Osteoblast (primary cell): ENCODE results near the gene RNFT2. TPM values are rescaled to one million over a fixed set of nuclear protein-coding genes. Genes with fewer than 3 reads are reported as not detected.

Experiments
- DNase-seq: peaks from one replicate; pipeline ENCODE4 v3.0.0; 2011; ENCODE audit warnings: low spot score, mixed read lengths; ENCODE audit not compliant: insufficient read length; ENCODE audit errors: missing footprints
- H2AFZ ChIP-seq: 2 replicates; pipeline ENCODE4 v1.6.0; 2011; ENCODE audit warnings: mild to moderate bottlenecking, low read length
- H3K27ac ChIP-seq: 2 replicates; pipeline ENCODE4 v1.5.1; 2011; ENCODE audit warnings: mild to moderate bottlenecking, low read depth, low read length, moderate library complexity
- H3K27me3 ChIP-seq: 2 replicates; pipeline ENCODE4 v1.6.0; 2012; ENCODE audit warnings: mild to moderate bottlenecking, control low read depth, inconsistent platforms, low read length, moderate library complexity; ENCODE audit not compliant: insufficient read depth
- H3K36me3 ChIP-seq: 2 replicates; pipeline ENCODE4 v1.5.1; 2011; ENCODE audit warnings: mild to moderate bottlenecking, low read length, control low read depth, moderate library complexity; ENCODE audit not compliant: insufficient read depth
- H3K4me1 ChIP-seq: 2 replicates; pipeline ENCODE4 v1.5.1; 2011; ENCODE audit warnings: mild to moderate bottlenecking, low read length, control low read depth, moderate library complexity; ENCODE audit not compliant: insufficient read depth
- H3K4me2 ChIP-seq: 2 replicates; pipeline ENCODE4 v1.6.0; 2011; ENCODE audit warnings: mild to moderate bottlenecking, low read length; ENCODE audit not compliant: insufficient read depth
- H3K4me3 ChIP-seq: fragments of 200-600 bp; sonication (generic); 3 replicates; pipeline ENCODE4 v1.5.1; 2012; ENCODE audit warnings: mild to moderate bottlenecking, low read length, inconsistent platforms; ENCODE audit not compliant: insufficient read depth
- H3K79me2 ChIP-seq: 2 replicates; pipeline ENCODE4 v1.6.0; 2012; ENCODE audit warnings: mild to moderate bottlenecking, low read length, control low read depth, inconsistent platforms; ENCODE audit not compliant: insufficient read depth
- H3K9me3 ChIP-seq: 2 replicates; pipeline ENCODE4 v1.5.1; 2011; ENCODE audit warnings: low read depth, low read length, control low read depth
- H4K20me1 ChIP-seq: 2 replicates; pipeline ENCODE4 v1.6.0; 2012; ENCODE audit warnings: mild to moderate bottlenecking, low read length, control low read depth; ENCODE audit not compliant: insufficient read depth
- CTCF ChIP-seq: IDR thresholded peaks from 2 replicates; pipeline ENCODE4 v1.5.1; 2011; ENCODE audit warnings: mild to moderate bottlenecking, low read depth, low read length, moderate library complexity; ENCODE audit errors: extremely low read depth
- total RNA-seq: library from RNA; depleted of rRNA; stranded (reverse); fragments of >200 nt; gene quantifications from 2 replicates; pipeline ENCODE4 v1.2.3, GENCODE V29; 2012

RNFT2 gene
- total RNA-seq, 1 donor, result 3.3 TPM

- Histone ChIP-seq H3K4me3 (no peak overlapping the region), H4K20me1 (no peaks in the 10 kb centered on the region), H3K4me1 (no peaks in the 10 kb centered on the region), H3K9me3 (no peaks in the 10 kb centered on the region), H2AFZ (no peak overlapping the region), H3K4me2 (no peak overlapping the region), H3K27ac (no peak overlapping the region), H3K79me2 (no peaks in the 10 kb centered on the region), H3K36me3 (no peaks in the 10 kb centered on the region), H3K27me3 (no peaks in the 10 kb centered on the region)
- DNase-seq, result no peak
- TF ChIP-seq CTCF, result no peak
Observed at GRCh38 chr12:116792403-116792802, 54.3 kb downstream of the RNFT2 start.

GRCh38 chr12:116794725-116795124, 56.6 kb downstream of the RNFT2 start:
- H3K4me3 ChIP-seq, result no peak overlapping the region
- no peaks in the 10 kb centered on the region for H3K4me1 ChIP-seq
- H3K36me3 ChIP-seq, result no peaks in the 10 kb centered on the region
- H3K27me3 ChIP-seq, result no peaks in the 10 kb centered on the region
- H3K27ac ChIP-seq, result no peak overlapping the region
- no peak overlapping the region for H3K4me2 ChIP-seq
- no peaks in the 10 kb centered on the region for H3K79me2 ChIP-seq
- DNase-seq, result no peak
- H3K9me3 ChIP-seq, result no peaks in the 10 kb centered on the region
- TF ChIP-seq CTCF, result no peak
- no peak overlapping the region for H2AFZ ChIP-seq
- no peaks in the 10 kb centered on the region for H4K20me1 ChIP-seq

DNA sequence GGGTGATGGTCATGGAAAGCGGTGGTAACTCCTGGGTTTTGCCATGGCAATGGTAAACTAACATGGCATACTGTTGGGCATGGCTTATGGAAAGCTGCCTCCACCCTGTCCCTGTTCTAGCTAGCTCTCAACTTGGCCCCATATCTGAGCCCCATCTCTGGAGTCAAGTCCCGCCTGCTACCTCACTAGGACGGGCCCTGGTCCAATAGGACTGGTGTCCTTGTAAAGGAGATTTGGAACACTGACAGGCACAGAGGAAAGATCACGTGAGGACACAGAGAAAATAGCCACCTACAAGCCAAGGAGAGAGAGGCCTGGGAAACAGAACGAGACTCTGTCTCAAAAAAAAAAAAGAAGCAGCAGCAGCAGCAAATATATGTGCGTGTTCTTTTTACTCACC, 59.8 kb downstream of the RNFT2 start:
- no peaks in the 10 kb centered on the region for H3K9me3 ChIP-seq
- H3K4me2 ChIP-seq, result no peak overlapping the region
- H3K4me3 ChIP-seq, result no peak overlapping the region
- H3K79me2 ChIP-seq, result no peaks in the 10 kb centered on the region
- no peaks in the 10 kb centered on the region for H3K4me1 ChIP-seq
- no peak for TF ChIP-seq CTCF
- no peak overlapping the region for H2AFZ ChIP-seq
- no peaks in the 10 kb centered on the region for H4K20me1 ChIP-seq
- no peak overlapping the region for H3K27ac ChIP-seq
- no peaks in the 10 kb centered on the region for H3K36me3 ChIP-seq
- DNase-seq, result no peak
- H3K27me3 ChIP-seq, result no peaks in the 10 kb centered on the region

GRCh38 chr12:116798719-116799118, 60.6 kb downstream of the RNFT2 start:
- H2AFZ ChIP-seq, result no peak overlapping the region
- H3K36me3 ChIP-seq, result no peaks in the 10 kb centered on the region
- H3K79me2 ChIP-seq, result no peaks in the 10 kb centered on the region
- H3K4me3 ChIP-seq, result no peak overlapping the region
- TF ChIP-seq CTCF, result no peak
- no peak overlapping the region for H3K4me2 ChIP-seq
- no peaks in the 10 kb centered on the region for H3K27me3 ChIP-seq
- no peaks in the 10 kb centered on the region for H3K4me1 ChIP-seq
- no peak overlapping the region for H3K27ac ChIP-seq
- H3K9me3 ChIP-seq, result no peaks in the 10 kb centered on the region
- H4K20me1 ChIP-seq, result no peaks in the 10 kb centered on the region
- DNase-seq, result no peak
